ENCODE data around the gene IGSF21. TPM values are rescaled to one million over a fixed set of nuclear protein-coding genes. Genes with fewer than 3 reads are reported as not detected.
A peak's percentile ranks its signal among the peaks of the same experiment; 100 is the strongest.

IGSF21 gene
- polyA plus RNA-seq, 2 of the 4 experiments (the other 2 are of a cell fraction), result not detected

GRCh38 chr1:18354612-18355011 lies 247.0 kb downstream of the IGSF21 start:
- ChIA-PET CTCF (interaction anchor here (0.7 kb wide), 1 partner anchor 185 kb away, joined by 3 read pairs; no protein-coding TSS in a partner anchor), POLR2A (no interaction called here)
- no peak for TF ChIP-seq NR3C1 (IDR thresholded peaks at IDR 0.05)
- no peak for TF ChIP-seq CBX2 (IDR thresholded peaks at IDR 0.05; ENCODE audit: borderline replicate concordance, low read depth)
- TF ChIP-seq NFE2L2 (conservative IDR thresholded peaks at IDR 0.05; ENCODE audit: low read length), result no peak
- TF ChIP-seq MAFK (IDR thresholded peaks at IDR 0.05; ENCODE audit: partially characterized antibody), result peak; percentile 15
- no peak for TF ChIP-seq PHF8 (IDR thresholded peaks at IDR 0.05; ENCODE audit: borderline replicate concordance, low read depth)
- H3K4me1 ChIP-seq, result no peaks in the 10 kb centered on the region
- 0% methylated on average over 3 of the region's 3 CpGs for WGBS (ENCODE audit: missing lambda C conversion rate)
- FAIRE-seq (no peak), DNase-seq (ENCODE audit: low read depth in 1 of 2, low spot score in 1 of 2) (no peak), ATAC-seq (no peak)
- H3K27ac ChIP-seq, result no peak overlapping the region
- no peak overlapping the region for H3K4me3 ChIP-seq
- no peaks in the 10 kb centered on the region for H3K9me3 ChIP-seq
- no peak overlapping the region for H3K4me2 ChIP-seq

- WGBS (ENCODE audit: missing lambda C conversion rate), result 2% methylated on average over 9 of the region's 9 CpGs
- H3K4me2 ChIP-seq, result no peak overlapping the region
- FAIRE-seq (no peak), ATAC-seq (0 out of 6 replicates have a peak, but pooled peaks of 1 of the 2 experiments have one; percentile 23), DNase-seq (ENCODE audit: low read depth in 1 of 2, low spot score in 1 of 2) (no peak)
- TF ChIP-seq EP300 (IDR thresholded peaks at IDR 0.05), result no peak
- TF ChIP-seq ESRRA (IDR thresholded peaks at IDR 0.05; ENCODE audit: borderline replicate concordance, low read length), result no peak
- no peak for TF ChIP-seq PHF8 (IDR thresholded peaks at IDR 0.05; ENCODE audit: borderline replicate concordance, low read depth)
- TF ChIP-seq POLR2AphosphoS2 (conservative IDR thresholded peaks at IDR 0.05; ENCODE audit: low read length), result no peak
- TF ChIP-seq ATOH8 (CRISPR knock-in tag; IDR thresholded peaks at IDR 0.05; ENCODE audit: low read depth), result no peak
- no peak for TF ChIP-seq BHLHE40 (IDR thresholded peaks at IDR 0.05; ENCODE audit: low read depth, low read length)
- TF ChIP-seq ZFP36 (IDR thresholded peaks at IDR 0.05; ENCODE audit: borderline replicate concordance, partially characterized antibody), result no peak
- TF ChIP-seq CTCF (IDR thresholded peaks at IDR 0.05), result no peak
- TF ChIP-seq MAZ (IDR thresholded peaks at IDR 0.05; ENCODE audit: borderline replicate concordance, low read depth, low read length), result no peak
- TF ChIP-seq GATA3 (IDR thresholded peaks at IDR 0.05; ENCODE audit: borderline replicate concordance), result no peak
- TF ChIP-seq EHMT2 (IDR thresholded peaks at IDR 0.05; ENCODE audit: low read depth), result no peak
- no peak for TF ChIP-seq KDM1A (IDR thresholded peaks at IDR 0.05; ENCODE audit: low read depth)
- no peak for TF ChIP-seq TP53 (CRISPR knock-in tag; IDR thresholded peaks at IDR 0.05)
- TF ChIP-seq HDAC2 (IDR thresholded peaks at IDR 0.05), result no peak
- TF ChIP-seq RFX5 (IDR thresholded peaks at IDR 0.05), result no peak
- no peak for TF ChIP-seq RAD21 (conservative IDR thresholded peaks at IDR 0.05 in 1 of 2, IDR thresholded peaks at IDR 0.05 in 1 of 2)
- no peak for TF ChIP-seq JUNB (IDR thresholded peaks at IDR 0.05)
- H3K4me1 ChIP-seq, result no peaks in the 10 kb centered on the region
- H3K9me3 ChIP-seq, result no peaks in the 10 kb centered on the region
- CTCF ChIA-PET, result no interaction called here
- H3K4me3 ChIP-seq, result no peak overlapping the region
- POLR2A ChIA-PET, result no interaction called here
- H3K27ac ChIP-seq, result no peak overlapping the region
These were observed 250.1 kb downstream of the IGSF21 start for GRCh38 chr1:18357622-18358230.

GRCh38 chr1:18358600-18358999 lies 251.0 kb downstream of the IGSF21 start:
- FAIRE-seq (no peak), DNase-seq (ENCODE audit: low read depth in 1 of 2, low spot score in 1 of 2) (no peak), ATAC-seq (no peak)
- CTCF ChIA-PET, result interaction anchor here (0.6 kb wide), 1 partner anchor 882 kb away, joined by 3 read pairs; no protein-coding TSS in a partner anchor
- Histone ChIP-seq H3K4me2 (no peak overlapping the region), H3K27ac (no peak overlapping the region), H3K4me3 (no peak overlapping the region), H3K4me1 (no peaks in the 10 kb centered on the region), H3K9me3 (no peaks in the 10 kb centered on the region)
- peak; percentile 15 for TF ChIP-seq ZFP36 (IDR thresholded peaks at IDR 0.05; ENCODE audit: borderline replicate concordance, partially characterized antibody)
- TF ChIP-seq MYC (IDR thresholded peaks at IDR 0.05; ENCODE audit: borderline replicate concordance, low read length), result no peak
- no peak for TF ChIP-seq EHMT2 (IDR thresholded peaks at IDR 0.05; ENCODE audit: low read depth)
- TF ChIP-seq JUN (IDR thresholded peaks at IDR 0.05), result no peak
- POLR2A ChIA-PET, result no interaction called here
- 0% methylated on average over 1 of the region's 1 CpG for WGBS (ENCODE audit: missing lambda C conversion rate)
